Prostate gland (tissue), 2 donors: Measurements from ENCODE around the gene TOPBP1. TPM values are rescaled to one million over a fixed set of nuclear protein-coding genes. Genes with fewer than 3 reads are reported as not detected.
"Not testable (repeated sequence)": the region's sequence is repeated elsewhere in the genome, so short reads cannot be mapped to it uniquely, and the experiment has no call there.

Source experiments
- DNase-seq: peaks from one replicate; pipeline ENCODE4 v3.0.0-alpha.2; 2019; ENCODE audit warnings: low spot score
- H3K27ac ChIP-seq, 2 donors: fragments of 200-600 bp; sonication (generic); 2 replicates each; pipeline ENCODE4 v1.5.1; 2017 to 2019
- H3K27me3 ChIP-seq: fragments of 200-600 bp; sonication (generic); replicated peaks from 2 replicates; pipeline ENCODE4 v1.5.1; 2019; ENCODE audit not compliant: insufficient read depth
- H3K36me3 ChIP-seq, 2 donors: fragments of 200-600 bp; sonication (generic); 1 replicate in 1 of 2; 2 replicates in 1 of 2; pipeline versions ENCODE4 v1.5.1 to v1.8.1; 2017 to 2019
- H3K4me1 ChIP-seq: fragments of 200-600 bp; sonication (generic); replicated peaks from 2 replicates; pipeline ENCODE4 v1.5.1; 2019
- H3K4me3 ChIP-seq, 2 donors: fragments of 200-600 bp; sonication (generic); 2 replicates each; pipeline ENCODE4 v1.5.1; 2017 to 2019
- H3K9me3 ChIP-seq: fragments of 200-600 bp; sonication (generic); 2 replicates; pipeline ENCODE4 v1.5.1; 2017
- CTCF ChIP-seq, 4 experiments: fragments of 200-600 bp in 2 of 4; fragments of 450-650 bp in 2 of 4; sonication (generic) in 2 of 4; IDR thresholded peaks; 1 replicate in 3 of 4; 2 replicates in 1 of 4; pipeline ENCODE4 v1.5.1; 2016 to 2019; ENCODE audit warnings: antibody characterized with exemption in 4 of 4, mild to moderate bottlenecking in 2 of 4, moderate library complexity in 2 of 4
- POLR2A ChIP-seq: fragments of 450-650 bp; IDR thresholded peaks from one replicate; pipeline ENCODE4 v1.6.1; 2016; ENCODE audit warnings: antibody characterized with exemption, mild to moderate bottlenecking
- POLR2AphosphoS5 ChIP-seq: sonication (generic); formaldehyde crosslinking; IDR thresholded peaks from one replicate; pipeline ENCODE4 v1.6.1; 2017; ENCODE audit warnings: antibody characterized with exemption
- WGBS: methylation state at CpG from one replicate; pipeline ENCODE4 v1.1.5; 2018; 5-methylcytosine and 5-hydroxymethylcytosine counted together
- intact Hi-C: fragments of 100-400 bp; cut with DNase I; formaldehyde crosslinking; loops from one replicate; pipeline ENCODE4 v1.14.2; 2022
- total RNA-seq, 2 donors: library from RNA; depleted of rRNA; stranded (reverse); fragments of >200 nt; gene quantifications; one replicate each; pipeline ENCODE4 v1.1.0, GENCODE V29; 2016

The TOPBP1 gene
- total RNA-seq, 2 donors from 2014 or later, result 15.6 to 25.3 TPM

- intact Hi-C loops, result loop anchor here (10.0 kb wide), 2 partner anchors 138 to 258 kb away; partner anchors contain the start of gene SRPRB
These were observed 5.4 kb upstream of the TOPBP1 start for GRCh38 chr3:133667118-133667517.

GRCh38 chr3:133665188-133665587 lies 3.4 kb upstream of the TOPBP1 start:
- H3K4me3 ChIP-seq, H3K27ac ChIP-seq, H3K36me3 ChIP-seq, DNase-seq, H3K9me3 ChIP-seq, H3K27me3 ChIP-seq, H3K4me1 ChIP-seq: not testable (repeated sequence)
- 94% methylated on average over 3 of the region's 3 CpGs for WGBS
- intact Hi-C loops, result loop anchor here (10.0 kb wide), 2 partner anchors 140 to 260 kb away; partner anchors contain the start of gene SRPRB

More at GRCh38 chr3:133667118-133667517, 5.4 kb upstream of the TOPBP1 start:
- DNase-seq, result no peak
- no peaks in the 10 kb centered on the region for H3K9me3 ChIP-seq
- H3K27me3 ChIP-seq, result no peaks in the 10 kb centered on the region
- H3K27ac ChIP-seq, result no peak overlapping the region
- WGBS, result 93% methylated on average over 2 of the region's 2 CpGs
- H3K4me3 ChIP-seq, result no peak overlapping the region
- H3K4me1 ChIP-seq, result no peaks in the 10 kb centered on the region
- no peak for TF ChIP-seq POLR2A
- no peak for TF ChIP-seq CTCF (IDR thresholded peaks at IDR 0.05)
- no peak for TF ChIP-seq POLR2AphosphoS5
- H3K36me3 ChIP-seq, result no peaks in the 10 kb centered on the region

- no peak overlapping the region for H3K27ac ChIP-seq
- DNase-seq, result peak; percentile 23
- TF ChIP-seq CTCF (IDR thresholded peaks at IDR 0.05) (peak in 3 of 4 experiments; percentile 40 to 55 (median 46)), POLR2AphosphoS5 (no peak), POLR2A (no peak)
- no peaks in the 10 kb centered on the region for H3K9me3 ChIP-seq
- H3K4me3 ChIP-seq, result no peak overlapping the region
- no peaks in the 10 kb centered on the region for H3K27me3 ChIP-seq
- whole genome bisulfite sequencing, result 57% methylated on average over 7 of the region's 7 CpGs
- intact Hi-C loops, result loop anchor here (5.0 to 10.0 kb wide), 3 partner anchors 141 to 824 kb away; partner anchors contain the start of genes ANAPC13, CEP63 and SRPRB
- H3K36me3 ChIP-seq, result no peaks in the 10 kb centered on the region
- no peaks in the 10 kb centered on the region for H3K4me1 ChIP-seq
These were observed 2.0 kb upstream of the TOPBP1 start for GRCh38 chr3:133663569-133664313.

GRCh38 chr3:133662278-133662651 lies 524 bp upstream of the TOPBP1 start:
- Histone ChIP-seq H3K27me3 (no peaks in the 10 kb centered on the region), H3K4me3 (peak overlapping the region; percentile 79 to 82), H3K36me3 (no peaks in the 10 kb centered on the region), H3K9me3 (no peaks in the 10 kb centered on the region), H3K4me1 (no peaks in the 10 kb centered on the region), H3K27ac (peak overlapping the region; percentile 77 to 85)
- intact Hi-C loops, result loop anchor here (5.0 to 10.0 kb wide), 3 partner anchors 143 to 825 kb away; partner anchors contain the start of genes ANAPC13, CEP63 and SRPRB
- no peak for DNase-seq
- TF ChIP-seq POLR2AphosphoS5, result no peak
- peak in 1 of 4 experiments; percentile 17 for TF ChIP-seq CTCF (IDR thresholded peaks at IDR 0.05)
- no peak for TF ChIP-seq POLR2A
- 5% methylated on average over 7 of the region's 7 CpGs for WGBS

- Histone ChIP-seq H3K36me3 (no peaks in the 10 kb centered on the region), H3K27ac (no peak overlapping the region), H3K4me3 (no peak overlapping the region), H3K9me3 (no peaks in the 10 kb centered on the region), H3K27me3 (no peaks in the 10 kb centered on the region), H3K4me1 (no peaks in the 10 kb centered on the region)
- DNase-seq, result no peak
- WGBS, result 76% methylated on average over 2 of the region's 2 CpGs
- intact Hi-C loops, result loop anchor here (5.0 to 10.0 kb wide), 3 partner anchors 145 to 827 kb away; partner anchors contain the start of genes ANAPC13, CEP63 and SRPRB
- TF ChIP-seq CTCF (IDR thresholded peaks at IDR 0.05) (no peak), POLR2A (no peak), POLR2AphosphoS5 (no peak)
These were observed 1.9 kb downstream of the TOPBP1 start for GRCh38 chr3:133659806-133660205.
